GM18868 (cell line): ENCODE results near the gene CCNI2.

Experiments used
- ATAC-seq: cut with Tn5 transposase; IDR thresholded peaks from one replicate; pipeline ENCODE4 v1.9.1; 2021; ENCODE audit warnings: mild to moderate bottlenecking, moderate library complexity; ENCODE audit not compliant: unreplicated experiment

CCNI2 gene

DNA sequence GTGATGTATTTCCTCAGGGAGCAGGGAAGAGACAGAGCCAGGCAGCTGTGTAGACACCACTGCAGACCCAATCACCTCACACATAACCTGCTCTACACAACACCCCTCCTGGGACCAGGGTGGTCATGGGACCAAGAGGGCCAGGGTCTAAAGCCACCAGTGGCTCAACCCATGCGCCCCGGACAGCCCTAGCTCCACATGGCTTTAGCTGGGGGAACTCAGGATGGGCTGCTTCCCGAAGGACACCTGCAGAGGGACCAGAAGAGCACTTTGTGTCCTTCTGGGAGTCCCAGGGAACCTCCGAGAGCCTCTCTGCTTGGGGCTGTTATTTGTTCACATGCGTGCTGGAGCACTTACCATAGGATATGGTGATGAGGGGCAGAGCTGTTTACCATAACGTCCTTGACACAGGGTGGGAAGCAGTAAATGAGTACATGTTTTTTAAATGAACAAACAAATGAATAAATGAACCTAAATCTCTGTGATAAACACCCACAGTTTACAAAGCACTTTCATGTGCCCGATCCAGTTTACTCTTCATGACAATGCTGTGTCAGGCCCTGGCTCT, 17.5 kb downstream of the CCNI2 start:
- ATAC-seq: no peak

DNA sequence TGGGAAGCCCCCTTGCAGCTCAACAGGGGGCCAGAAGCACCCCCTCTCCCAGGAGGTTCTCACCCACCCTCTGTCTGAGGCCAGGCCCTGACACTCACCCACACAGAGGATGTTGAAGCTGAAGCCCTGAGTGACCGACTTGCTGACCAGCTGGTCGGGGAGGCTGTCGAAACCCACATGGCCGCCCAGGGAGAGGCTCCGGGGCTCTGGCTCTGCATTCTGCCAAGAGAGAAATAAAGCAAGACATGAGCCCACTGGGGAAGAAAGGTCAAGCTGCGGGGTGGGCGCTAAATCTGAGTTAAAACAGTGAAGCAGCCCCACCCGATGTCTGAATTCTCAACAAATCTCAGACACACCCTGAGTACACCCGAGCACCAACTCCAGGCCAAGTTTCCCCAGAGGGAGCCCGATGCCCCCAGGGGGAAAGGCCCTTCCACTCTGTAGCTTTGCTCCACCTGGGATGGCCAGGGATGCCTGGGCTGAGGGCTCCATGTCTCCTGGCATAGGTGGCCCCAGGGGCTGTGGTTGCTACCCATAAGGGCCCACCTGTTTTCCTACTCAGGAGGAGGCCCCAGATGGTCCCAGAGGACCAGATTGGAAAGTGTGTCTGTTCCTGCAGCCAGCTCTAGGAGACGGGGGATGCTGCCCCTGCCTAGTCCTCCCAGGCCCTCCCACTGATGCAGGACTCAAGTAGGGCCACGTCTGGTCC, 18.2 kb downstream of the CCNI2 start:
- ATAC-seq: no peak

DNA sequence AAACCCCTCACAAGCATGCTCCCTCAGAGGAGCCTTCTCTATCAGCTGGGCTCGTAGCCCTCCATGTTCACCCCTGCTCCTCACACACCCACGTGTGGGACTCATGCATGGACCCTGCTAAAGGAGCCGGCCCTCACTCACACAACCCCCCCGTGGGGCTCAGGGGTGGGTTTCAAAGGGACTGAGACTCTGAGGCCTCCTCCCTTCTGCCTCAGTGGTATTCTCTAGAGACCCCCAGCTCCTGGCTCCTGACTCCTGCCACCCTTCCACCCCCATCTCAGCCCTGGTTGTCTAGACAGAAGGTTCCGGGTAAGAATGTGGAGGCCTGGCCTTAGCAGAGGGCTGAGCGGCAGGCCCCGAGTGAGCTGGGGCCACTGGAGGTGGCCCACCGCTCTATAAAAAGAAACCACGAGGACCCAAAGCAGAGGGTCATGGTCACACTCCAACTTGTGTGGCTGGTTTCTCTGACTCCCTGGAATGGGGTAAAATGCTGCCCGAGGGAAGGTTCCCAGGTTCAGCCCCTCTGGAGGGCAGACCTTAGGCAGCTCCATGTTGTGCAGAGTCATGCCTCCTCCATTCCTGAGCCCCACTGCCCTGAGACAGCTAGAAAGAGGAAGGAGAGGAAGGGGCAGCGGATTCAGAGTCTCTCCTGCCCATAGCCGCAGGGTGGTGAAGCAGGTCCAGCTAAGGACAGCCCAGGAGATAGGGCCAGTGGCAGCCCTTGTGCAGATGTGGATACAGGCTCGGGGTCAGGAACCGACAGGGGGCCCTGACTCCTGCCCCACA, 19.0 kb downstream of the CCNI2 start:
- no peak for ATAC-seq

DNA sequence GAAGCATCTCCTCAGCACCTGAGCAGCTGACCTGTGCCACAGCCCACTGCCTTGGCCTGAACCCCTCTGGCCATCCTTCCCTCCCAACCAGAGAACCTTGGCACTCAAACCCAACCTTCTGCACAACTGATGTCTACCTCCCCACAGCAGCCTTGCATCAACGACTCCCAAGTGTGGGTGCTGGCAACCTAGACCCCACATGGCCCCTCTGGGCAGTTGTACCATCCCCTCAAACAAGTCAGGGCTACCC, 19.5 kb downstream of the CCNI2 start:
- ATAC-seq: no peak

DNA sequence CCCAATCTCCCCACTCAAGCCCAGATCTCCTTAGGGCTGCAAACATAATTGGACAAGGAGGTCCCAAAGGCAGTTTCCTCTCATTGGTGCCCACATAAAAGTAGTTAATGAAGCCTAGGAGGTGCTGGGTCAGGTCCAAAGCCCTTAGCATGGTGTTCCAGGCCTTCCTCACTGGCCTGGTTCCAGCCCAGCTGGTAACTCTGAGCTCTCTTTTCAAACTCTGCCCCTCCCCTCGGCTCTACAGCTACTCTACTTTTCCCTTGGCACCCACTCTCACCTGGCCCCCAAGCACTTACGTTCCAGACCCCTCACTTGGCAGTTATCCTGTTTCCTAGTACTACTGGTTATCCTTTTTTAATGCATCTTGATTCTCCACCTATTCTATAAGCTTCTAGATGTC, 19.9 kb downstream of the CCNI2 start:
- ATAC-seq: no peak

DNA sequence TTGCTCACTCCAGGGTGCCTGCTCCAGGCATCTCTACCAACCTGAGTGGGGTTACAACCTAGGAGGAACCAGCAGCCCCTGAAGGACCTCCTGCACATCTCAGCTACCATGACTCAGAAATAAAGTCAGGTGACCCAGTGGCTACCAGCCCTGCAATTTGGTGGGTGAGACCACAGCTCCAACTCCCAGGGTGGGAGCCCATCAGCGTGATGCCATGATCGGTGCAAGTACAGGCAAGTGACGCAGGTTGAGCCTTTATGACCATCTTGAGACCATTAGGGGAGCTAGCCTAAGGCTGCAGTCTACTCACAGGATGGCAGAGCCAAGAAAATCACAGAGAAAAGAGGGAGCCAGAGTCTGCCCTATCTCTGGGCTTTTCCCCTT, 21.3 kb downstream of the CCNI2 start:
- no peak for ATAC-seq

DNA sequence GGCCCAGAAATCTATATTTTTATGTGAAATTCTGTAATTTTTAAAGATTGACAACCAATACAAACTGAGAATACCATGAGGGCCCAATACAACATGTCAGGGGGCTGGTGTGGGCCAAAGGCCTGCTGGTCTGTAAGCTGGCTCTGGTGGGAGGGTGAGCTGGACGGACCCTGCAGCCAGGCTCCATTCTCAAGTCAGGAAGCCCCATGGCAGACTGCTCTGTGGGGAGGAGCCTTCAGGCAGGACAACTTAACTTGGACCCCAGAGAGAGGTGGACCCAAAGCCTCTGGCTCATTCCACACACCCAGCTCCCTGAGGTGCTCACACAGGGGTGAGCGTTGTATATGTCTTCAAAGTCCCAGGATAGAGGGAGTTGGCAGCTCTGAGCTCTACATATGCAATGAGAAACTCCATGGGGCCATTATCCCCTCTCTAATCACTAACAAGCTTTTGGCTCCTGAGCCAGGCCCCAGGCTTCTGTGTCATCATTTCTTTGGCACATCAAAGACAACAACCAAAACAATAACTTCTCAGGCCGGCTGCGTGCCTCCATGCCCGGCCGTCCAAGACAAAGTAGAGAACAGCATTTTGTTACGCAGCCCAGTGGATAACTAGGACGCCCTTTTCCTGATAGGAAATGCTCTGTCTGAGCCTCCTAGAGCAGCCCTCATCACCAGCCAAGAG, 23.4 kb downstream of the CCNI2 start:
- no peak for ATAC-seq

DNA sequence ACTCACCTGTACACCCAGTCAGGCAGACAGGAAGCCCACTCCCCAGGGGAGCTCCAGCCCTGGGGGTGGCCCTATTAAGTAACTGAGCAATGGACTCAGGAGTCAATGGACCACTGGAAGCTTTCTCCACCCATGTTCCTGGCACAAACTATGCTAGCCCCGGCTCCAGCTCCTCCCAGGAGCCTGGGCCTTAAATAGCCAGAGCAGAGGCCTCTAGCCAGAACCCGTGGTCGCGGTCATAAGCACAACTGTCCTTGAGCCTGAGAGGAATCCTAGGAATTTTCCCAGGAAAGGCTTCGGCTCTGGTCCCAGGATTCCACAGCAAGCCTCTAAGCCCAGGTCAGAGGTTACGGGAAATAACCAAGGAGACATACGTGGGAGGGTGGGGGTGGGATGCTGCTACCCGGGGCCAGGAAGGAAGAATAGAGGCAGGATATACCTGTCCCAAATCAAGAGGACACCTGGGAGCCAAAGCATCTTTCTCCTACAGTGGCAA, 24.3 kb downstream of the CCNI2 start:
- ATAC-seq: no peak

DNA sequence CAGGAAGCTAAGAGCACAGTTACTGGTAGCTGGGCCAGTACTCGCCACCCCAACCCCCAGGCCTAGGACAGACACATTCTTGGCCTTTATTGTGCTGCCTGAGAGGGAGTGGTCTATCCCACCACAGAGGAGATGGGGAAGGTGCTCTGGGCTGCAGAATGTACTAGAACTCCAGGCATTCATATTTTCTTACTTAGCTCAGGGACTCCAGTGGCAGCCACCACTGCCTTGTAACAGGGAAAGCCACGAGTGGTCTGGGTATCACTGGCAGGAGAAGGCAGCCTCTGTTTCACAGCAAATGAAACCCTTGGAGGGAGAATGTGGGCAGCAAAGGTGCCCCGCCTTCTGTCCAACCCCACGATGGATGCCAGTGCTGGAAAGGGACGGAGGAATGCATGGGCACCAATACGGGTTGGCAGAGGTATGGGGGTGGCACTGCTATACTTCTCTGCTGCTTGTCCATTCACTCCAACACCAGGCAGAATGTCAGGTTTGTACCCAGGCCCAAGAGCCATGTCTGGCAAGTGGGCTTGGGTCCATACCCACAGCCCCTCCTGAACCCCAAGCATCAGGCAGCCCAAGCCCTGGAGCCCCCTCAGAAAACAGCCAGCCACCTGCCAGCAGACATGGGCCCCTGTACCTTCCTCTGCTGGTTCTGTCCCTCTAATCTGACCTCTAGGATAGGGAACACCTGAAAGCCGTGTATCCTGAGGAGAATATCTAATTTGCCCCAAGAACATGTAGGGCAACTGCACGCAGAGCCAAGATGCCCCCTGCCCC, 25.3 kb downstream of the CCNI2 start:
- ATAC-seq: no peak

DNA sequence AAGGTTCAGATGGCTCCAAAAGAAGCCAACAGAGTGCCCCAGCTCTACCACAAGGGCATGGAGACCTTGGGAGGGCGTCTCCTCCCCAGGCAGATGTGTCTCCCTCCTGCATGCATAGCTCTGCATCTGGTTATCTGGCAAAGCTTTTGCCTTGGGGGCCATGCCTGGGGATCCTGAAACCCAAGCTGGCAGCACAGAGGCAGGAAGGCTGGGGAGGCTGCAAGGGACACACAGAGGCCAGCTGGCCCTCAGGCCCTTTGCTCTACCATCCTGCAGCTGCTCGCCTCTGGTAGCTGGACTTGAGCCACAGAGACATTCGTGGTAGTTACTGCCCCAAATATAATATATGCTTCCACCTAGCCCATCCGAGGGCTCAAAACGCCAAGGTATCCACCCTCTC, 25.9 kb downstream of the CCNI2 start:
- no peak for ATAC-seq

DNA sequence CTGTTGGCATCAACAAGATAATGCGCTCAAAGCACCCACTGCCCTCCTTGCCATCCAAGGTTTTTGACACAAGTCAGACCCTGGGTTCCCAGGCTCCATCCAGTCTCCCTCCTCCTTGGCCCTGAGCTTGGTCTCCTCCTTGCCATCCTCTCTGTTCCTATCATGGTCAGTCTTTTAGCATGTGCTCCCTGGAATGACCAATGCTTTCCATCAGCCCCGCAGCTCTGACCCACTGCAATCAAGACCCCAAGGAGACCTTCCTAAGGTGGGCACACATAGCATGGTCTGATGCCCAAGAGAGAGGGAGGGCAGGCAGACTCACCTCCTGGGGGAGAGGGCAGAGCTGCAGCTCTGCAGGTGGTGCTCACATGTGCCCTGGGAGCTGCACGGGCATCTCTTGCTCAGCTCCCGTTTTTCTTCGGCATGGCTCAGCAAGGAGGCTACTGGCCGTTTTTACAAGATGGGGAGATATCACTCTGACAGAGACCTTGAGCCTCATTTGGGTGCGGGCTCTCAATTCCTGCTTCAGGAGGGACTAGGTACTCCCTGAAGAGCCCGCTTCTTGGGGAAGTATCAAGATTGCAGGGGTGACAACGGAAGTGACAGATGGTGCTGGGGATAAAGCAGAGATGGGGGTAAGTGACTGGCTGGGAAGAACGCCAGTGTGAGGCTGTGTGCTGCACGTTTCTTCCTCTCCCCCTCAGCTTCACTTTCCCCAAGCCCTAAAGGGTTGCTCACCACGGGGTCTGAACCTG, 26.6 kb downstream of the CCNI2 start:
- no peak for ATAC-seq

DNA sequence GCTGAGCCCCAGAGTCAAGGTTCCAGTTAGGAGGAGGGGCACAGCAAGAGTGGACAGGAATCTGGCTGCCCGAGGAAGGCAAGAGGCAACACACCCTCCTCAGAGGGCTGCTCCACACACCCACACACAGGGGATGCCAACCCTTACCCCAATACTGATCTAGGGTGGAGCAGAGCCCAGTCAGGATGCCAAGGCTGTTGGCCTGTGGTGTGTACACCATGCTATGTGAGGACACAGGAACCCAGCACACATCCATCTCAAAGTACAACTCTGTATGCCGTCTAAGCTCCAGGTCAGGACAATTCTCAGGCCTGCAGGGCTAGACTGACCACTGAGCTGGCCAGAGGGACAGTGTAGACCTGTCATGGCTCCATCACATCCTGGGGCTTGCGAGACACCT, 27.2 kb downstream of the CCNI2 start:
- ATAC-seq: no peak

DNA sequence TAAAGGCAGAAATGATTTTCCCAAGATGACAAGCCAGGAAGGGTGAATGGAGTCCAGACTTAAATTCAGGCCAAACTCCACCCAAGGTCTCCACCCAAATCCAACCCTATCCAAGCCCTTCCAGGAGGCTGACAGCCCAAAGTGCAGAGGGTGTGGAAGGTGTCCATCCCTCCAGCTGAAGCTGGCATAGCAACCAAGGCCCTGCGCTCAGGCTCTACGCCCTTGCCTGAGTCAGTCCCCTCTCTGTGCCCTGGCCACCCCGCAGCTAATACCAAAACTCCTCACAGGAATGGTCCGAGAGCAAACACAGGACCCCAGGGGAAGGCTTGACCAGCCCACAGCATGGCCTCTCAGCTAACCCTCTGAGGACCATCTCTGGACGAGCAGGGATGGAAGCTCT, 27.7 kb downstream of the CCNI2 start:
- ATAC-seq: no peak

DNA sequence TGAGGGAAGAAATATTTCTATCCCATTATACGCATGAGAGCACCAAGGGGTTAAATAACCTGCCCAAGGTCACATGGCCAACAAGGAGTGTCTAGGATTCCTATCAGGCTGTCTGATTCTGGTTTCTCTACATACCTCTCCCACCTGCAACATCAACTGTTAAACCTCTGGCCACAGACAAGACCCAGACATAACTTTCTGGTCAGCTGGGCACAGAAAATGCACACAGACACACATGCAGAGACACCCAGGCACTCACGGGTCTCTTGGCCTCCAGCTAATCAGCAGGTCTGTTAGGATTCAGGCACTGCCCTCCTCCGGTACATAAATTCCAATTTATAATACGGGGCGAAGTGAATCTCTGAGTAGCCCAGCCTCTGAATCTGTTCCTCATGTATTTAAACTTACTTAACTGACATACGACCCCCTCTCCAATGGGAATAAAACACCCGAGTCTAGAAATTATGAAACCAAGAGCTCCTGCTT, 28.3 kb downstream of the CCNI2 start:
- no peak for ATAC-seq

DNA sequence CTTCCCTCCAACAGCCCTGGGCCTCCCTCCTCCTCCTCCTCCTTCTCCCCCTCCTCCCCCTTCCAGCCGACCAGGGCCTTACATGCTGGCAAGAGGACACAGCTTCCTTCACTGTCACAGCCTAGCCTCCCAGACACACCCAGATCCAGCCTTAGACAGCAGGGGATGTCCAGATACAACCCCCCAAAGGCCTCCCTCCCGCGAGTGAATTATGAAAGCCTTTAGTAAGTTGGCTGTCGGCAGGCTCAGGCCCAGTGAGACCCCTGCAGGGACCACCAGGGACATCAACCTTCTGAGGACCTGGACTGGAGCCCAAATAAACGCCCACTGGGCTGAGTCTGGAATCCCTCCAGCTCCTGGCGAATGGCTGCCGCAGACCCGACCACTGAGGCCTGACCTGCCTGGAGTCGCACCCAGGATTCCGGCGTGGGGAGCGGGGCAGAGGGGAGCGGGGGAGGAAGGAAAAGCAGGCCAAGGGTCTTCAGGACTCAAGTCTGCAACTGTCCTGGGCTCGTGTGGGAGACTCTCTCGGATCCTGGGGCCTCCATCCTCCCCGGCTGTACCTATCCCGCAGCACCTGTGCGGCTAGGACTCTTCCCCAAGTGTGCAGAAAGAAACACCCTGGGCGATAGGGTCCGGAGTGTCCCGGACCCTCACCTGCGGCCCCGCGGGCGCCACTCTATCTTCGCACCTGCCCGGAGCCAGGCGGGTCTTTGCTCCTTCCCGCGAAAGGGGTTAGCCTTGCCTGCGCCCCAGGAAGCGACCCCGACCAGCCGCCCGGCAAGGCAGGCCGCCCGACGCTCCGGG, 29.1 kb downstream of the CCNI2 start:
- peak; percentile 21 for ATAC-seq

DNA sequence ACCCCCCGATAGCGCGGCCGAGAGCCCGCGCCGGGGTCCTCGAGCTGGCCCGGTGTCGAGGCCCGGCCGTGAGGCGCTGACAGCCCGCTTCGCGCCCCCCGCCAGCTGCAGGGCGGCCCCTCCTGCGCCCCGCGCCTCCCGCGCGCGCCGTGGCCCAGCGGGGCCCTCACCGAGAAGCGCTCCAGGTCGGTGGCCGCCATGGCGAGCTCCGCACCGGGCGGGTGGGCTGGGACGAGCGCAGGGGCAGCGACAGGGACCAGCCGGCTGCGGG, 29.6 kb downstream of the CCNI2 start:
- ATAC-seq: no peak

DNA sequence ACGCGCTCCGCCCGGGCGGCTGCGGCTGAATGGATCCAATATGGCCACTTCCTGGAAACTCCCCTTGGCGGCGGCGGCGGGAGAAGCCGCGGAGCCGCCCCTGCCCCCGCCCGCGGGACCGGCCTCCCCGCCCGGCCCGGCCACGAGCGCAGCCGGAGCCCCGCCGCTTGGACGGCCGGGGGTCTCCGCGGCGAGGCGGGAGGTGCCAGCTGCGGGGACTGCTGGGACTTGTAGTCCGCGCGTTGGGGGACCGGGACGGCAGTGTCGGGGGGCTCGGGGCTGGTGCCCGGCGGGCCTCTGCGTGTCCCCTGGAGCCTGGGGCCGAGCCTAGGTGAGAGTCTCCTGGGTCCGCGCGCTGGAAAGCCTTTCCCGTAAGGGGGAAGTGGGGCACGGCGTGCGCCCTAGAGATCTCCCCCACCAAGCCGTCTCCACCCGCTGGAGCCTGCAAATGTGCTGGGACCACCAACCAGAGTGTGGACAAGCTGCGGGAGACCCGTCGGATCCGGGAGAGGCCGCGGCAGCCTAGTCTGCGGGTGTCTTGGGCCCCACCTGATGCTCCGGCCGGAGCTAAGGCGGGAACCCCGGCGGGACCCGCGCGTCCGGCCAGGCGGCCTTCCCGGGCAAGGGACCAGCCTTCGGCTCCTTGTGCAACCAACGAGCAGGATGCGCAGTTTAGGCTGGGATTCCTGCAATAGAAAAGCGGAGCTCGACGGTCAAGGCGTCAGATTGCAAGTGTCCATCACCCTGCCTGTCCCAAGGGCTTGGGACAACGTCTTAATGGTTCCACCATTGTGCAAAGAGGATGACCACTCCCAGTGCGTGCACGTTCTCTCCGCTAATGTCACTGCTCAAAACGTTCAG, 30.2 kb downstream of the CCNI2 start, which contains the start of gene SEPTIN8:
Gene SEPTIN8 (minus strand): TSS at position 31 of the 861 bp plus-strand sequence. CDS start 102 bp downstream, outside the sequence.
- ATAC-seq: peak; percentile 61

DNA sequence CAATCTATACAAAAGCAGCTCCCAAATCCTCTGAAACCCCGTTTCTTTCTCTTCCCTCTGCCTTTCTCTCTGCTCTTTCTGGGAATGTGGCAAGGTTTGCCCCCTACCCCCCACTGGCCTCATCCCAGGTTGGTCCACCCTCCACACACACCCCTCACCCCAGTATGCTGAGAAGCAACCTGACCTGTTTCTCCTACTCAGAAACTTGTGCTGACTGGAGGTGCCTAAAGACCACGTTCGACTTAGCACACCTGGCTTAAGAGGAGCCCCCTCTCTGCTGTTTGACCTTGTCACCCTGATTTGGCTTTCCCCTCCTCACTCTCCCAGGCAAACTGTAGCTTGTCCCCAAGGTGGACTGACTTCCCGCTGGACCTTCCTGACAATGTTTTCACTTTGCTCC, 30.9 kb downstream of the CCNI2 start:
- no peak for ATAC-seq

DNA sequence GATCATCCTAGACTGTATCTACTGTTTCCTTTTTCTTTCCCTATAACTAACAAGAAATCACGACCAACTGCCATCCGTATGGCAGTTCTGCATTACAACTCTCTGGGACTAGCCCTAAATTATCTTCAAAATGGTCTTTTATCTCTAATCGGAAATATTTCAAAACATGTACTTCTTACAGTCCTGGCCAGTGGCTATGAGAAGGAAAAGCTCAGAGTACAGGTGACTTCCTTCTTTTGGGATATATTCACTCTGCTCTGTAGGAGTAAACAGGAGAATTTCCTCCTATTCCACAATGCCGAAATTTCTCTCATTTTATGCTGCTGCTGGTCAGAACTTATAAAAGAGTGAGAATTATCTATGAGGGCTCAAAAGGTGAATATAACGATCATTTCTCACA, 31.6 kb downstream of the CCNI2 start:
- no peak for ATAC-seq
